Left kidney (tissue), 2 donors: ENCODE measurements around the gene CSNK1E. TPM values are rescaled to one million over a fixed set of nuclear protein-coding genes. Genes with fewer than 3 reads are reported as not detected.

ENCODE experiments used
- DNase-seq: peaks from one replicate; pipeline ENCODE4 v3.0.0-alpha.2; 2013
- polyA plus RNA-seq: library from polyadenylated mRNA; unstranded; fragments of 120-200 nt; gene quantifications from one replicate; pipeline ENCODE4 v1.2.1, GENCODE V29; 2013; ENCODE audit not compliant: insufficient read length

CSNK1E gene
- polyA plus RNA-seq, 1 donor: 150 TPM

DNA sequence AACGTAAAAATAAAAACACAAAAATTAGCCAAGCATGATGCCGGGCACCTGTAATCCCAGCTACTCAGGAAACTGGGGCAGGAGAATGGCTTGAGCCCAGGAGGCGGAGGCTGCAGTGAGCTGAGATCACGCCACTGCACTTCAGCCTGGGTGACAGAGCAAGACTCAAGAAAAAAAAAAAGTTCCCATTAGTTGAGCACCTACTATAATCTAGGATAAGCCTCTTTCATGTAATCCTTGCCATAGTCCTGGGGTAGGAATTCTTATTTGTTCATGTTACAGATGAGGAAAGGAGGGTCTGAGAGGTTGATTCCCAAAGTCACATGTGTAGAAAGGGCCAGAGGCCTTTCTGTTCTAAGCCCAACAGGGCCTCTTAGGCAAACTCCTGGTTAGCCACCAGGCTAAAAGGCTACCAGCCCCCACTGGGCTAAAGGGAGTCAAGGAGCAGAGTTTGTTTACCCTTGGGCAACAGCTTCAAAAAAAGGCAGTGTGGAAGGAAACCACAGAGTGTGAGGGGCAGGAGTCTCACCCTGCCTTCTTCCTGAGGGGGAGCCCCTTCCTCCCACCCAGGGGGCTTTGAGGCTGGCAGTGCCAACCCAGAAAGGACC is 21.6 kb upstream of the CSNK1E start:
- no peak for DNase-seq

DNA sequence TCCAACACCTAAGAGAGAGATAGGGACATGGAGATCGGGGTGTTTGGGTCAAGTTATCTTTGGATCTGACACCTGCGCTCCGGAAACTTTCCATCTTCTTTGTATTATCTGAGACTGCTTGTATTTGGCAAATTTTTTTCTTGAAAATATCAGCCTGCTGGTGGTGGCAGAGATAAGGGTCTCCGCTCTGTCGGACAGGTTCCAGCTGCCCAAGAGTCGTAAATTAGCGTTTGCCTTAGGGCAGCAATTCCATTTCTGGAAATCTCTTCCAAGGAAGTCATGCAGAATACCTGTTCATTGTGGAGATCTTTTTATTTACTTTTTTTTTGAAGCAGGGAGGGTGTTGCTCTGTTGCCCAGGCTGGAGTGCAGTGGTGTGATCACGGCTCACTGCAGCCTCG is 19.5 kb upstream of the CSNK1E start:
- DNase-seq: no peak

DNA sequence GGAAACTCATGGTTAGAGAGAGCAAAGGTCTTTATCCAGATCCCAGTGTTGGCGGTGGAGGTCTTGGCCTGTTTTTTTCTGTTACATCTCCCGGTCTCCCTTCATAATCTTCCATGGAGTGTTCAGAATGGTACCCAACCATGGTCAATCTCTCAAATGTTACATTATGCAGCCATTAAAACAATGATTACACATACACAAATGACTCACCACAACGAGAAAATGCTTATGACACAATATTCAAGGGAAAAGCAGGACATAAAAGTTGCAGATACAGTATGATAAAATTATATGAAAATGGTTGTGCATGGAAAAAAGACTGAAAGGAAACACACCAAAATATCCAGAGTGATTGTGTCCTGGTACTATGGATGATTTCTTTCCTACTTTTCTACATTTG is 17.8 kb upstream of the CSNK1E start:
- DNase-seq: no peak

DNA sequence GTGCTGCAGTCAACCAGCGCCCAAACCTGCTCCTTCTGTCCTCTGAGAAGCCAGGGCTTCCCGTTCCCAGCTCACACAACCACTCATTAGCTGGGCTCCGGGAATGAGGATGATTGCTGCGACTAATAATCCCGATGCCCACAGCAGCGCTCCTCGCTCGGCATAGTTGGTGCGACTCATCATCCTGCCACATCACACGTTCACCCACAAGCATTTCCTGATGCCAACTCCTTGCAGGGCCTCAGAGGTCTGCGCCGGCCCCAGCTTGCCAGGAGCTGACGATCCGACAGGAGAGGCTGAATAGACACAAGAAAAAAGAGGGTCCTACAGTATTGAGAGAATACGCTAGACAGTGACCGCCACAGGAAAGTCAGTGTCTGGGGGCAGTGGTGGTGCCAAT is 10.6 kb upstream of the CSNK1E start:
- DNase-seq: no peak

DNA sequence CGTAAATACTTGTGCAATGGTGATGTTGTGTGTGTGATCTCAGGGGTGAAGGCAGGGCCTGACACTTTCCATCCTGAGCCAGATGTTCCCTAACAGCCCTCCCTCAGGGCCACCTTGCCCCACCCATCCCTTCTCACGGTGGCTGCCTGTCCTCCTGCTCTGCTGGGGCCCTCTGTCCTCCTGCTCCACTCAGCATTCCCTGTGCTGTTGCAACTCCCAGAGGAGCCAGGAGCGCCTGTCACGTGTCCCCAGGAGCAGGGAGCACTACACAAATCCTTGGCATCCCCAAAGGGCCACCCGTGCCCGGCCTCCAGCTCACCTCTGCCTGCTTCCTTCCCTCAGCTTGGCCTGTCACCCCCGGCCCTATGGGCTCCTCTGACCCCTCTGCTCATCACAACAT is 10.2 kb upstream of the CSNK1E start:
- no peak for DNase-seq

DNA sequence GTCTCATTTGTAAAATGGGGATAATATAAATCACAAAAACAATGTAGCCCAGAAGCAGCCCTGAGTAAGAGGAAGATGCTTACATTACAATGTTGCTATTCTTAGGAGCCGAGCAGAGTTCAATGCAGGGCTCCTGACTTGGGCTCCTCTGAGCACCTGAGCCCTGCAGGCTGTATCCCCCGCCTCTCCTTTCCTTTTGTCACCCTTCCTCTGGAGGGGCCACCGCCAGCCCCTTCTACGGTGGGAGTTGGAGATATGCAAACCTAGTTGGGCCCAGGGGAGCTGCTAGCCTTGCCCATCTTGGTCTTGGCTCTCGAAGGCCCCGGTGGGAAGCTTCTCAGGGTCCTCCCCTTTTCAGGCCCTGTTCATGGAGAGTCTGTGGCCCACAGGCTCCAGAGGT is 8.4 kb upstream of the CSNK1E start:
- no peak for DNase-seq

DNA sequence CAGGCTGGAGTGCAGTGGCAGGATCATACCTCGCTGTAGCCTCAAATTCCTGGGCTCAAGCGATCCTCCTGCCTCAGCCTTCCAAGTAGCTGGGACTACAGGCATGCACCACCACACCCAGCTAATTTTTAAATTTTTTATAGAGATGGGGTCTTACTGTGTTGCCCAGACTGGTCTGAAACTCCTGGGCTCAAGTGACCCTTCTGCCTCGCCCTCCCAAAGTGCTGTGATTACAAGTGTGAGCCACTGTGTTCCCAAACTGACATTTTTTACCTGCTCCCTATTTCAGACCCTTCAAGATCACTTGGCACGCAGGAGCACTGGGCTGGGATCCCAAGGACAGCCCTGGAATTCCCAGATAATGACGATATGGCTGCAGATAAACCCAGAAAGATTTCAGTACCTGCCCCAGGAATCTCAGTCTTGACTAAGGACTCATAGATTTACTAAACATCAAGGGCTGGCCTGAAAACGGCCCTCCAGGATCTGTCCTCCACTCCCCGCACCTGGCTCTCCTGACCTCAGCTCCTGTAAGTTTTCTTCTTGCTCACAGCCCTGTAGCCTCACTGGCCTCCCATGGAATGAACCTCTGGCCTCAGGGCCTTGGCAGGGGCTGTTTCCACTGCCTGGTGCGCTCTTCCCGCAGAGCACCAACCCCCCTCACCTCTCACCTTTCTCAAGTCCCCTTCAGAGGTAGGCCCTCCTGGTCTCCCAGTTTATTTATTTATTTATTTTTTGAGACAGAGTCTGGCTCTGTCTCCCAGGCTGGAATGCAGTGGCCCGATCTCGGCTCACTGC is 3.6 kb upstream of the CSNK1E start:
- DNase-seq: no peak

DNA sequence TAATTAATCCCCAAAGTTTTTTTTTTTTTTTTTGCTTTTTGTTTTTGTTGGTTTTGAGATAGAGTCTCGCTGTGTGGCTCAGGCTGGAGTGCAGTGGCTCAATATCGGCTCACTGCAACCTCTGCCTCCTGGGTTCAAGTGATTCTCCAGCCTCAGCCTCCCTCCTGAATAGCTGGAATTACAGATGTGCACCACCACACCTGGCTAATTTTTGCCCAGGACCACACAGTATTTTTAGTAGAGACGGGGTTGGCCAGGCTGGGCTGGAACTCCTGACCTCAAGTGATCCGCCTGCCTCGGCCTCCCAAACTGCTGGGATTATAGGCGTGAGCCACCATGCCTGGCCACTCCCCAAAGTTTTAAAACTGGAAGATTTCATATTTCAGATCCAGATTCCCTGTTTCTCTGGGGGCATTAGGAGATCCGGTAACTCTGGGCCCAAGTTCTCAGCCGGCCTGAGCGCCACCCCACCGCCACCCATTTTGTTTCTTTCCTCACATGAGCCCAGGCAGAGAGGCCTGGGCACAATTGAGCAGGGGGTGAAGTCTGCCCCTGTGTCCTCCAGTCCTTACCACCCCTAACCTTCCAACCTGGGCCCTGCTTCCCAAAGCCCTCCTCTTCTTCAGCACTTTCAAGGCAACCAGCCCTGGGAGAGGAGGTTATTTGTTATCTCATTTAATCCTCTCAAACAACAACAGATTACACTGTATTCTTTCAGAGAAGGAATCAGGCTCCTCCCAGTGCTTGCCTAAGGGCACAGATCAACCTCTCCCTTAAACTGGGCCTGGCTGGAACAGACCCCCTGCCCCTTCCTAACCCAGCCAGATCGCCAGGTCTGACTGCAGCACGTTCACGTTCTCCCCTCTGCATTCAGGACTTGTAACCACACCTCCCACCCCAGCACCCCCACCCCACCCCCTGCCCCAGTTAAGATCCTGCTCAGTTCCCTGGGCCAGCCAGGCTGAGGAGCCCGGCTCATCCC is 1.9 kb upstream of the CSNK1E start:
- DNase-seq: no peak

DNA sequence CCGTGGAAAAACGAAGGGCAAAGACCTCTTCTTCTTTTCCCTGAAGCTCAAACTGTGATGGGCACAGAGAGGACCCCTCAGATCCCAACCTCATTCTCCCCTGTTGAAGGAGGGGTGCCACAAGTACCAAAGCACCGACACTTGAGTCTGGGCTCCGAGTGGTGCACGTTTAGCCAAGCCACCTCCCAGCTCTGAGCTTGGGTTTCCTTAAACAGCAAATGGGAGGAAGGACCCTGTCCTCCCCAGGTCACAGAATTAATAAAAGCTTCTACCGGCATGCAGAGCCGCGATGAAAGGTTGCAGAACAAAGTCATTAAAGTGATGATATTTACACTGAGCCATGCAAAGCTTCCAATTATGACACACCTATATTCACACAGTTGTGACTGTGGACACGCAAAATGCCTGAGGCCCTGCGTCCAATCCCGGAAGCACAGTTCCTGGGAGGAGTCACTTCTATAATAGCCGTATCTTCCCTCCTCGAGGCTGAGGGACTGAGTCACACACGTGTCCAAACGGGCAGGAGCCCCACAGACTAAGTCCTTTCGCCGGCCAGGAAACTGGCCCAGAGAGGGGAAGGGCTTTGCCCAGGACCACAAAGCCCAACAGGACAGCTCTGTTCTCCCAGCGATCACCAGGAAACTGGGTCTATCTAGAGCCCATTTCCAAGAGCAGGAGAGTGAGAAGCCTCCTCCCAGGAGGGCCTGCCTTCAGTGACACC is 922 bp upstream of the CSNK1E start:
- peak; percentile 38 for DNase-seq

DNA sequence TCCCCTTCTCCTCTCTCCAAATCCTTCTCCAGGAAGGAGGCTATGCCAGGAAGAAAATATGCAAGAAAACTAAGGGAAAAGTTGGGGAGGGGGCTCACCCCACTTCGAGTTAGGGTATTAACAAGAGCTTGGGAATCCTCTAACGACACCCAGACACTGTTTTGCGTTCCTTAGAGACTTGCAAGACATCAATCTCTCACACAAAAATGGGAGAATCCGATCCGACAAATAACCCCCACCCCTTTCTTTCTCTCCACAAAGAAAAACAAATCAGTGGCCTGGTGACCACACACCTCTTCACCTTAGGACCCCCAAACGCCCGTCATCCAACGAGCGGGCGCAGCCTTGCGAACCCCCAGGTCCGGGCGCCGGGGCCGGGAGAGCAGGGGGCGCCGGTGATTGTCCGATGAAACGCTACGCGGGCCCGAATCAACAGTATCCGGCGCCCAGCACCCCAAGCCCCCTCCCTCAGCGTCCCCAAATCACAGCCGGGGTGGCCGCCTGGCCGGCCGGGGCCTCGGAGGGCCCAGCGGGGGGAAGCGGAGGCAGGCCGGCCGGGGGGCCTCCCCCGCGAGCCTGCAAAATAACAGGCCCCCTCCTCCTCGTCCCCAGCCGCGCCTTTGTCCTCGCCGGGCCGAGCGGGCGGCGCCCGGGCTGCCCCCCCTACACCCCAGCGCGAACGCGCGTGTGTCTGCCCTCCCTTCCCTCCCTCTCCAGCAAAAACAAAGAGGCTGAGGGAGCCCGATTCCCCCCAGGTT is 690 bp downstream of the CSNK1E start:
- DNase-seq: peak; percentile 62

DNA sequence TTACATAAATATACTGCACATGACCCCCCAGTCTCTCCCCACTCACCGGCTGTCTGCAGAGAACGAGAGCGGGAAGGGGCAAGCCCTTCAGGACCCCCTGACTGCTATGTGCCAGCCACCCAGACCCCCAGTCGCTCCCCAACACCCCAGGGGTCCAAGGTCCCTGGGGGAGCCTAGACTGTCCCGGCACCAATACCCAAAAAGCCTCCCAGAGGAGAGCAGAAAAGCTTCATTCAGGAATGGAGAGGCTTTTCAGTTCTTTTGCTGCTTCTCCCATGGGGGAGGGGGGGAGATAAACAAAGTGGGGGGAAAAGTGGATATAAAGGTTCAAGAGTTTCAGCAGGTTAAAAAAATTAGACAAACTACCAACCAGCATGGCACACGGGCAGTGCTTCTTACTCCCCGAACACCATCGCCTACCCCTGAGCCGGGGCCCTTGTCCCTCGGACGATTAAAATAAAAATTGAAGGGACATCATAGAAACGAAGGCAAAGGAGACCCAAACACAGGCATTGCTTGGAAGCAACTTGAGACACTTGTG is 1.3 kb downstream of the CSNK1E start:
- peak; percentile 57 for DNase-seq

DNA sequence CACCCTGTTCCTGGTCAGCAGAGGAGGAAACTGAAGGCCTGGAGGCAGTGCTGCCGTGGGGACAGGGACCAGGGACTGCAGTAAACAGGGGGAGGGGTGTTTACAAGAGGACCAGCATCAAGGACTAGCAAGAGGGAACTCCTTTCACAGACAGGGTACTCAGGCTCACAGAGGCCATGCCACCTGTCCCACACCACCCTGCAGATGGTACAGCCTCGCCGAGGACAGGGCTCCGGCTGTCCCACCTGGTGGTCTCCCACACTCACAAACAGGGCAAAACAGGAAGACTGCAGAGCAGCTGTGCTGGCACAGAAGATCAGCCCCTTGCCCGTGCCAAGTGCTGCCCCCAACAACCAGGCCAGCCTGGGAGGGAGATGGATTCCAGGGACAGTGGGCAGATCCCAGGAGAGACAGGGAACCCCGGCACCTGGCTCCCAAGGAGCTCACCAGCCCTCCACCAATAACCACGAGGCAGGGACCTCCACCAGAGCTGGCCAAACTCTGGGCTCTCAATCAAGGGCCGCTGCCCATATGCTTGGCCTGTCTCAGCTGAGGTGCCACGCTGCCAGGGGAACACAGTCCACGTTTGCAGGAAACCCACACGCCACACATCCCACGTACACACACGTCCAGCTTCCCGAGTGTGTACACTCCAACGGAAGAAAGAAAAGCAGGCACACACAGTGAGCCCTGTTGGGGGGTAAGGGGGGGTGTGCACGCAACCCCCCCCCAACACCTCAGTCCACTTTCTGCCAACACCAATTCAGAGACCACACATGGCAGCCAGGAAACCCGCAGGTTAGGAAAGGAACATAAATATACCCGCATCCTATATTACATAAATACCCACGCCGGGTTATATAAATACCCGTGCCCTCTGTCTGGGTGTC is 2.1 kb downstream of the CSNK1E start:
- DNase-seq: peak; percentile 8

DNA sequence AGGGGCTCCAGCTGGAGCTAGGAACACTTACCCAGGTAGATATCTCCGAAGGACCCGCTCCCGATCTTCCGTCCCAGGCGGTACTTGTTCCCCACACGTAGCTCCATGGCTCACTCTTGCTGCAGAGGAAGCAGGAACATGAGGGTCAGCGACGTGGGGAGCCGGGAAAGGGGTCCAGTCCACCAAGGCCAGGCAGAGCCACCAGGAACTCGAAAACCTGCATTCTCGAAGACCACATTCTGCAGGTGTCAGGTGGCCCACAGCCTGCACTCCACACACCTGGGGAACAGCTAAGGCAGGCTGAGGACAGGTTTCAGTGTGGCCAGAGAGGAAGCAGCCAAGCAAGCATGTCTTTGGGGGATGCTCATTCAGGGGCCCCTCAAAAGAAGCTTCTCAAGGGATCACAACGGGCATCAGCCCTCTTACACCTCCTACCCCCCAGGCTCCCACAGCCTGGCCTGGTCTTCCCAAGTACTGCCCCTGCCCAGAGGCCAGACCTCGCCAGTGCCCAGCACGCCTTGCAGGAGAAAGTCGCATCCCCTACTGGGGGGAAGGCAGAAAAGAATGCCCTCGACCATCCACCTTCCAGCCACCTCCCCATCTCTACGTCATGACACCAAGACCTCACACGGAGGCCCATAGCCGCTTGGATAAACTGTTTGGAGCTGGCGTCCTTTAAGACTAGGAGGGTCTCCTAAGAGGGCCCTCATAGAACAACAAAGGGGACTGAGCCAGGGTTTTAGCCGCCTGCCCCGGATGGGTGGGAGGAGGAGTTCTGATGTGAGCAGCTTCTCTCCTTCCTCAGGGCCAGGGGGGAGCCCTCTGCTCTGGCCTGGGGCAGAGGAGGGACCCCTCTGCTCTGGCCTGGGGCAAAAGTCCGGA is 2.9 kb downstream of the CSNK1E start:
- DNase-seq: peak; percentile 13

DNA sequence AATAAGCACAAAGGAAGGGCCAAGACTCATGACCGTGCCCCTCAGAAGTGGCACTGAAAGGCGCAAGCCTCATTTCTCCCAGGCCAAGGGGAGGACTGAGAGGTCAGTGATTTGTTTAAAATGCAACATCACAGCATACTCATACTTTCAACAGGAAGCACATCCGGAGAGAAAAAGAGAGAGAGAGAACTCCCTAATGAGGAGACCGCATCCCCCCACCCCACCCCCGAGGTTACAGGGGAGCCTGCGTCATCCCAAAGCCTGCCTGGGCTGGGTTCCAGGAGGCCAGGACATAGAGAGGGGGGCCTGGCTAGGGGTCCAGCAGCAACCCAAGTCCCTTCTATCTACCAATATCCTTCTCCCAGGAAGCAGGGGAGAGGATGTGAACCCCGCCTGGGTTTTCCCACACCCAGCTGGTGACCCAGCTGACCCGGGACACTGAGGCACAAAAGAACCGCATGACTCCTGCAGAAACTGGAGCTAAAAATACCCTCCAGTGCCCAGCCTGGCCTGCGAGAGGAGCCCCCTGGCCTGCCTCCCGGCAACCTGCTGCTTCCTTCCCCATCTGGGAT is 3.8 kb downstream of the CSNK1E start:
- DNase-seq: peak; percentile 61

DNA sequence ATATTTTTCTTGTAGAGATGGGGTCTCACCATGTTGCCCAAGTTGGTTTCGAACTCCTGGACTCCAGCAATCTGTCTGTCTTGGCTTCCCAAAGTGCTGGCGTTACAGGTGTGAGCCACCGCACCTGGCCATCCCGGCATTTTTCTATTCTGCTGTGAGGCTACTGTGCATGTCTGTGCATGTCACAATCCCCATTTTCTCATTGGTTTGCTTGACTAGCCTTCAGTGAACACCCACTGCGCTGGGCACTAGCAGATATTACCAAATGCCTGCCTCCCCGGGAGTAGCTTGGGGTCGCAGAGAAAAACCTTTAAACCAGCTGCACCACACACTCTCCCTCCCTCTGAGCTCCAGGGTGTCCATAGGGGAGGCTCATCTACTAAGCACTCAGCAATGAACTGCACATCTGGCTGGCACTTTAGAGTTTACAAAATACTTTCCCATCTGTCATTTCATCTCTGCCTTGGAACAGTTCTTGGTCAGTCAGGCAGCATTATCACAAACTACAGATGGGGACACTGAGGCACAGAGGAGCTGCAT is 4.9 kb downstream of the CSNK1E start:
- DNase-seq: no peak

DNA sequence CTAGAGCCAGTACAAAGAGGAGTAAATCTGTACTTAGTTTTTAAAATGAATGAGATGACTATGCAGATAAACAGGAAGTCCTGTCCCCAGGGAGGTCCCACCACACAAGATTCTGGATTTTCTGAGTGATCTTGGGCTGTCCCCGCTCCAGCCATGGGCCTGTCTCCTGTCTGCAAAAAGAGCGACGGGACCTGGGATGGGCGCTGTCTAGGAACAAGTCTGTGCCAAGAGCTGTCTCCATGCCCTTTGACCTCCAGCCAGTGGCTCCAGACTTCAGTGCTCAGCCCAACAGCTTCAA is 6.0 kb downstream of the CSNK1E start:
- DNase-seq: no peak

DNA sequence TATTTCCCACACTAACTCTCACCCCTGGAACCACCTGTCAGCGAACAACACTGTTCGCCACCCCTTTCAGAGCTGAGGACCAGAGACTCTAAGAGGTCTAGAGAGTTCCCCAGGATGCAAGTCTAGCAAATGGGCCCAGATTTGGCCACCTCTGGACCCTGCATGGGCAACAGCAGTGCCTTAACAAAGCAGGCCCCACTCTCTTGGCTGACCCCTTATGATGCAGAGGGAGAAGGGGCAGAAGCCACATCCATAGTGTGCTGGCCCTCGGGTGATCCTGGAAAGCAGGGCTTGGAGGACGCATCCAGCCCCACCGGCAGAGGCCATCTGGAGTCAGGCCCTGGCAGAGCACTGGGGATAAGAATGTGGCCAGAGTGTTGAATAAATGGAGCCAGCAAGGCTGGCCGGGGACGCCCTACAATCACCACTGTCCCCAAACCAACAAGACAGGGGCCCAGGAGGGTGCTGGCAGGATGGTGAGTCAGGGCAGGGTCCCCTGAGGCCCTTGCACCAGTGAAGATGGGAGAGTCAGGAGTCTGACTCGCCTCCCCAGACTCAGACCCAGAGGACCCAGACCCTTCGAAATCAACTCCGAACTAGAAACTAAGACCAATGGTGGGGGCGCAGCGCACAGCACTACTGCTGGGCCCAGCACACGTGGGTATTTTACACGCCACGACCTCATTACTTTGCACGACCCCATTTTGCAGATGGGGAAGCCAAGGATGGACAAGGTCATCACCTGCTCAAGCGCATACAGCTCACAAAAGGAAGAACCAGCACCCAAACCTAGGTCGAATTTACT is 6.5 kb downstream of the CSNK1E start:
- DNase-seq: no peak
